Measurements from ENCODE around the gene SAMD3. TPM values are rescaled to one million over a fixed set of nuclear protein-coding genes. Genes with fewer than 3 reads are reported as not detected.
A peak's percentile ranks its signal among the peaks of the same experiment; 100 is the strongest.
"Not testable (repeated sequence)": the region's sequence is repeated elsewhere in the genome, so short reads cannot be mapped to it uniquely, and the experiment has no call there.

SAMD3 gene
- 3.8 and 5.0 TPM in 2 replicates for total RNA-seq (2014; rRNA removed; shearing (Covaris generic))
- polyA plus RNA-seq (2015; cell fraction: cytosol; rRNA removed): 0.17 and 0.23 TPM in 2 replicates
- 0.43 and 0.77 TPM in 2 replicates for polyA plus RNA-seq (2015; cell fraction: nucleus; rRNA removed)

- DNase-seq (ENCODE audit: low read depth): no peak
Measured at GRCh38 chr6:130222775-130223174, at the start of gene SAMD3. Gene SAMD3, minus strand, starts transcription at chr6:130222951. Its CDS starts 7,678 bp downstream, at chr6:130215273.

DNA sequence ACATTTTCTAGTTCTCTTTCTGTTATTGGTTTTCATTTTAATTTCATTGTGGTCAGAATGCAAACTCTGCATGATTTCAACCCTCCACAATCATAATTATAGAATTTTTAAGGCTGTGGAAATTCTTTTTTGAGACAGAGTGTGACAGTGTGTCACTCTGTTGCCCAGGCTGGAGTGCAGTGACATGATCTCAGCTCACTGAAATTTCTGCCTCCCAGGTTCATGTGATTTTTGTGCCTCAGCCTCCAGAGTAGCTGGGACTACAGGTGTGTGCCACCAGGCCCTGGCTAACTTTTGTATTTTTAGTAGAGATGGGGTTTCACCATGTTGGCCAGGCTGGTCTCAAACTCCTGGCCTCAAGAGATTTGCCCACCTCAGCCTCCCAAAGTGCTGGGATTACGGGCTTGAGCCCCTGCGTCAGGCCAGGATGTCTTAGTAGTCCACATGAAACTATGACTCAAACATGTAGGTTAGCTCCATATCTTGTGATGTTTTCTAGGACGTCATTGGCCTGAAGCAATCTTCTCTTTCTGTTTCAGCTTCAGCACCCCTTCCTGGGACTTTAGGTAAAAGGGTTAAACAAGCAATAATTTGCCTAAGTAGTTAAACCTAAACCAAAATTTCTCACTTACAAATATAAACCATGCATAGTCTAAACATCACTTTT, 47.4 kb upstream of the SAMD3 start:
- DNase-seq (ENCODE audit: low read depth): no peak

DNA sequence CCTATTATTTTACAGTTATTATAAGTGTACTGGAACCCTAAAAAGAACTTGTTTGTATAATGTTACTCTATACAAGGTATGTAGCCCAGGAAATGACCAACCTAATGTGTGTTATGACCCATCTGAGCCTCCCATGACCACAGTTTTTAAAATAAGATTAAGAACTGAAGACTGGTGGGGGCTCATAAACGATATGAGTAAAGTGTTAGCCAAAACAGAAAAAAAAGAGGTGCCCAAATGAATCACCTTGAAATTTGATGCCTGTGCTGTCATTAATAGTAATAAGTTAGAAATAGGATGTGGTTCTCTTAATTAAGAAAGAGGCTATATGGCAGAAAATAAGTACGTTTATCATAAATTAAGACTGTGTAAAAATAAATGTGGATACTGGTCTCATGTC, 42.8 kb upstream of the SAMD3 start:
- DNase-seq (ENCODE audit: low read depth): not testable (repeated sequence)

GRCh38 chr6:130262008-130262407, 39.3 kb upstream of the SAMD3 start:
- no peak for DNase-seq (ENCODE audit: low read depth)

DNA sequence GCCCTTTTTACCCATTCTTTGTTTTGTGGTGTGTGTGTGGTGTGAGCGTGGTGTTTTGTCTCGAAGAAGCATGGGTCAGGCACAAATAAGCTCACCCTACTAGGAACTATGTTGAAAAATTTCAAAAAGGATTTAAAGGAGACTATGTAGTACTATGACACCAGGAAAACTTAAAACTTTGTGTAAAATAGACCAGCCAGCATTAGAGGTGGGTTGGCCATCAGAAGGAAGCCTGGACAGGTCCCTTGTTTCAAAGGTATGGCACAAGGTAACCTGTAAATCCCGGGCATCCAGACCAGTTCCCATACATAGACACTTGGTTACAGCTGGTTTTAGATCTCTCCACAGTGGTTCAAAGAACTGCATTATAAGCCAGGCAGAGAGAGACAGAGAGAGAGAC, 38.8 kb upstream of the SAMD3 start:
- DNase-seq (ENCODE audit: low read depth): not testable (repeated sequence)

GRCh38 chr6:130260614-130261241, 38.0 kb upstream of the SAMD3 start:
- DNase-seq (ENCODE audit: low read depth): peak; percentile 25

DNA sequence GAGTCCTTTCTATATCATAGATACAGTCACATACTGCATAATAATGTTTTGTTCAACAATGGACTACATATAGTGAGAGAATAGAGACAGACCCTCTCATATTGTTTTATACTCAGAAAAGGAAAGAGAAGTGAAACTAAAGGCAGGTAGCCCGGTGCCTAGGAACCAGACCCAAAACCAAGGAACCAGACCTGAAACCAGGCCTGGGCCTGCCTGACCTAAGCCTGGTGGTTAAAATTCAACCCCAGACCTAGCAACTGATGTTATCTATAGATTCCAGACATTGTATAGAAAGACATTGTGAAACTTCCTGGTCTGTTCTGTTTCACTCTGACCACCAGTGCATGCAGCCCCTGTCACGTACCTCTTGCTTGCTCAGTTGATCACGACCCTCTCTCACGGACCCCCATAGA, 37.3 kb upstream of the SAMD3 start:
- DNase-seq (ENCODE audit: low read depth): not testable (repeated sequence)

- DNase-seq (ENCODE audit: low read depth): no peak
Measured at GRCh38 chr6:130259557-130259956, 36.8 kb upstream of the SAMD3 start.

DNA sequence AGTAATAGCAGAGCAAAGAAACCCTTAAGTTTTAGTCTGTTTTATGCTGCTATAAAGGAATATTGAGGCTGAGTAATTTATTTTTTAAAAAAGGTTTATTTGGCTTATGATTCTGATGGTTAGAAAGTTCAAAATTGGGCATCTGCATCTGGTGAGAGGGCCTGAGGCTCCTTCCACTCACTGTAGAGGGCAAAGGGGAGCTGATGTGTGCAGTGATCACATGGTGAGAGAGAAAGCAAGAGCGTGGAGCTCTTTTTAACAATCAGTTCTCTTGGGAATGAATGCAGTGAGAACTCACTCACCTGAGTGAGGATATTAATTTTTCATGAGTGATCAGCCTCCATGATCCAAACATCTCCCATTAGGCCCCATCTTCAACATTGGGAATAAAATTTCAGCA, 36.4 kb upstream of the SAMD3 start:
- DNase-seq (ENCODE audit: low read depth): no peak

- no peak for DNase-seq (ENCODE audit: low read depth)
Measured at GRCh38 chr6:130252527-130253237, 29.9 kb upstream of the SAMD3 start.

- no peak for DNase-seq (ENCODE audit: low read depth)
Measured at GRCh38 chr6:130245267-130245666, 22.5 kb upstream of the SAMD3 start.

DNA sequence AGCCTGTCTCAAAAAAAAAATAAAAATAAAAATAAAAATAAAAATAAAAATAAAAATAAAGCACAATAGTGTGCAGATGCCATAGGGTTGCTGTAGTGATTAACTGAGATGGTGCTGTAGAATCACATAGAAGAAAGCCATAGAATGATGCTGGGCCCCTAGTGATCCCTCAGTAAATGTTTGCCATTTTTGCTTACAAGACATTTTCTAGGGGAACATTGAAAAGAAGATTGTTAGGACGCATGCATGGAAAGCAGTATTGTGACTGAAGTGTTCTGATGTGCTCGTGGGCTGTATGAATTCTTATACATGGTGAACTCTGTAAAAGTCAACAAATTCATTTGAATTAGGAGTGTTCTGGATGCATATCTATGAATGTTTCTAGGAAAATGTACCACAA, 22.0 kb upstream of the SAMD3 start:
- no peak for DNase-seq (ENCODE audit: low read depth)

DNA sequence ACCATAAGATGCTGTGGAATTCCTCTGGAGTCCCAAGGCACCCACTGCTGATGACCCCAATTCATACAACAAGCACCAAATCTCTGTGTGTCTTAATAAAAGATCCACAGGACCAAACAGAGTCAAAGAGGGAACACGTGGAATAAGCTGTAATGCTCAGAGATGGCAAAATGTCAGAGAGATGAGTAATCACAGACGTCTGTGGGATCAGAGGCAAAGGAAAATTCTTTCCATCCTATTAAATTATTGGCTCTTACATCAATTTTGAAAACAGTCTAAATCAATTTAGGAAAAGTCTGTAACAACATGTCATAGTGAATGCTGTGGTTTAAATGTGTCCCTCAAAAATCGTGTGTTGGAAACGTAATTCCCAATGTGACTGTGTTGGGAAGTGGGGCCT, 17.5 kb upstream of the SAMD3 start:
- DNase-seq (ENCODE audit: low read depth): peak; percentile 26

- DNase-seq (ENCODE audit: low read depth): no peak
Measured at GRCh38 chr6:130239755-130240154, 17.0 kb upstream of the SAMD3 start.

DNA sequence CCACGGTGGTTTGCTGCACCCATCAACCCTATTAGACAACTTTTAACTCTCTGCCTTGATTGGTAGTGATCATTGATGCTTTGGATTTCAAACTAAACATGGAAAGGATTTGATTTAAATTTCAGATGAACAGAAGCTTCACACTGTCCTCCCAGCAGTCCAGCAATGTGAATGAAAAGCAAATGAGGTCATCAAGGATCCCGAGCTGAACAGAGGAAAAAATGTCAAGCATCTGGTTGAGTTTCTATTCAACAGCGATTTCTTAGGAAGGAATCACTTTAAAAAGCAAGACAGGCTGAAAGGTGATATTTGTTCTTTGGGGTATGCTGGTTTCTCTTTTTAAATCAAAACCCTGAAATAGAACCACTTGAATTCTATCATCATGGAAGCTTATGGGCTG, 10.6 kb upstream of the SAMD3 start:
- no peak for DNase-seq (ENCODE audit: low read depth)

GRCh38 chr6:130230531-130230930, 7.8 kb upstream of the SAMD3 start:
- not testable (repeated sequence) for DNase-seq (ENCODE audit: low read depth)

DNA sequence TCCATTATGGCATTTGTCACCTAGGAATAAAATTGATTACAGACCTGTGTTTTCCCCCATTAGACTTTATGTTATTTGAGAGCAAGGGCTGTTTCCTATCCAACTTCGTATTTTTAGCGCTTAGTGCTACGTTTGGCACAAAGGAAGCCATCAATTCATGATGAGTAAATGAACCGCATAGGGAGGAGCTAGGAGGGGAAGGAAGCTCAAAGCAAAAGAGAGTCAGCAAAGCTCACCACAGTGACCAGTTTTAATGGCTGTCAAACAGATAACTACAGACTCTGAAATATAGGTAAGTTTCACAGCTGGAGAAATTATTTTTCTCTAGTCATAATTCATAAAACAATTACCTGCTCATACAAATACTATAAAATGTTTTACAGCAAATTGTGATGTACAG, 6.9 kb upstream of the SAMD3 start:
- DNase-seq (ENCODE audit: low read depth): no peak

GRCh38 chr6:130223508-130223907, 757 bp upstream of the SAMD3 start:
- peak; percentile 26 for DNase-seq (ENCODE audit: low read depth)

DNA sequence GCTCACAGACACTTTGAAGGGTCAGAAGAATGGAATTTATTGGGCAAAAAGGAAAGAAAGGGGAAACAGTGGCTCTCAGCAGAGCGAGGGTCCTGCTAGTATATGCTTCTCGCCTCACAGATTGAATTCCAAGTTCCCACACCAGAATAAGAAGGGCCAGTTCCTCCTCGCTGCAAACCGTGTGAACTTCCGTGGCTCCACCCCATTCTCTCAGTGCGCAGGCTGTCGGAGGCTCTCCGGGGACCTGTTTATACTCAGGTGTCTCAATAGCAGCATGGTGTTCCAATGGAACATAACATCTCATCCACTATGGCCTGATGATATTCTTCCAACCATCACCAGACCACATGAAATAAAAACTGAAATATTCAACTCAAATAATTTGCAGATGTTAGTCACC, 4.6 kb downstream of the SAMD3 start:
- no peak for DNase-seq (ENCODE audit: low read depth)

- no peak for DNase-seq (ENCODE audit: low read depth)
Measured at GRCh38 chr6:130216620-130217019, 6.1 kb downstream of the SAMD3 start.

DNA sequence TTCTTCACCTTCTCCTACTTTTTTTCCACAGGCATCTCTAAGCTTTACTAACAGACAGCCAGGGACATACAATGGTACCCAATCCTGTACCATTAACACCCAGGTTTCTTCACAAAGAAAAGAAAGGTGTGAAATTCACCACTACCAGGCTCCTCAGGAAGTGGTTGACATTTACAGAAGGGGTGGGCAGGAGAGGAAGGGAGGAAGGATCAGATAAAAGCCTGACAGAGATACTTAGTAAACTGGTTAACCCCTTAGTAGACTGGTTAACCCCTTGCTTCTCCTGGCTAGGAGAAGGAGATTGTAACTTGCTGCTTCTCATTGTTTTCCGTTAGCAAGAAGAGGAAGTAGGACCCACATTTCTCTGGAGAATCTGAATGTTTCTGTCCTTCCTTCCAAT, 7.2 kb downstream of the SAMD3 start:
- no peak for DNase-seq (ENCODE audit: low read depth)

DNA sequence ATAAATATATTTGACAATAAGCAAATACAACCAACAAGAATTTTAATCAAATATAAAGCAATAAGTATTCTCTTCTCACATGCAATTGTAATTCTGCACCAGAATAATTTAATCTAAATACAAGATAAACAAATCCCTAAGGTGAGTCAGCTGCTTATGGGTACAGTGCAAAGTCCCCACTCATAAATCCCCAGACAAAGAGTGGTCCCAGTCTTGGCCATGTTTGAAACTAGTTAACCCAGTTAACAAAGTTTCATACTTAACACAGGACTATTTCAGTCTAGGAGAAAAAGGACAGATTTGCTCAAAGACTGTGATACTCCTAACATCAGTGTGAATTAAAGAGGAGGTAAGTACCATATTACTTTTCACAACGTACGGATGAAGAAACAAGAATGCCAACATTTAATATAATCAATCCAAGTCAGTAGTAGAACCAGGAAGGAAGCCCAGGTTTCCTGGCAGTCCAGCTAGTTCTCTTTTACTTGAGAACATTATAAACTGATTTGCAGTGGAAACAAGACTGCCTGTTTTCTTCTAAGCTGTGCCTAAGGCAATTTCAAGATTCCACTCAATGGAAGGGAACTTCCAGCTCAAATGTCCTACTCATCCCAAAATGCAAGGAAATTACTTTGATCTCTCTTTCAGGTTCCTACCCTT, 10.4 kb downstream of the SAMD3 start:
- no peak for DNase-seq (ENCODE audit: low read depth)
